ENCODE data around the gene GMDS. TPM values are rescaled to one million over a fixed set of nuclear protein-coding genes. Genes with fewer than 3 reads are reported as not detected.

Gene GMDS
- total and polyA plus RNA-seq, 2 experiments from 2014 or later: 30.1 to 36.5 TPM

GRCh38 chr6:1778686-1779235, 466.6 kb downstream of the GMDS start:
- no peaks in the 10 kb centered on the region for H3K9me3 Mint-ChIP-seq
- Histone ChIP-seq H3K4me3 (no peak overlapping the region), H3K79me2 (replicated peaks; ENCODE audit: insufficient read depth) (no peaks in the 10 kb centered on the region), H3K36me3 (ENCODE audit: insufficient read depth) (no peaks in the 10 kb centered on the region), H4K20me1 (replicated peaks; ENCODE audit: insufficient read depth) (no peaks in the 10 kb centered on the region; the same call in 1 of the 2 replicates), H3K27me3 (ENCODE audit: insufficient read depth) (no peaks in the 10 kb centered on the region), H3K27ac (ENCODE audit: low read depth) (no peak overlapping the region), H2AFZ (no peak overlapping the region), H3K9me2 (ENCODE audit: insufficient read depth) (no peaks in the 10 kb centered on the region), H3K4me2 (no peak overlapping the region), H3F3A (replicated peaks; ENCODE audit: low read depth) (no peaks in the 10 kb centered on the region), H3K4me1 (ENCODE audit: insufficient read depth) (peaks cover 4% of the 10 kb centered on the region; the same call in 1 of the 2 replicates)
- TF ChIP-seq STAT1 (IDR thresholded peaks at IDR 0.05; ENCODE audit: unreplicated experiment) (no peak), ETS1 (IDR thresholded peaks at IDR 0.05) (no peak), ZNF114 (CRISPR knock-in tag; IDR thresholded peaks at IDR 0.05) (no peak), CREB1 (CRISPR knock-in tag; IDR thresholded peaks at IDR 0.05; ENCODE audit: low read depth) (no peak), ZNF331 (CRISPR knock-in tag; IDR thresholded peaks at IDR 0.05; ENCODE audit: low read depth) (no peak), CTCF (conservative IDR thresholded peaks at IDR 0.05; ENCODE audit: low read depth in 2 of 2) (no peak), REST (IDR thresholded peaks at IDR 0.05; ENCODE audit: unreplicated experiment) (no peak), EZH2 (IDR thresholded peaks at IDR 0.05; ENCODE audit: low read depth, unreplicated experiment) (no peak), NANOG (IDR thresholded peaks at IDR 0.05; ENCODE audit: borderline replicate concordance) (no peak)
- H3K36me3 Mint-ChIP-seq (ENCODE audit: low read depth): no peaks in the 10 kb centered on the region
- ATAC-seq: no peak
- H3K27ac Mint-ChIP-seq: no peak overlapping the region
- peaks cover 6% of the 10 kb centered on the region for H3K4me1 Mint-ChIP-seq
- peaks cover 3% of the 10 kb centered on the region for H3K27me3 Mint-ChIP-seq (ENCODE audit: insufficient read depth, low read depth, poor library complexity)
- DNase-seq (ENCODE audit: low spot score): no peak
- no peak overlapping the region for H3K4me3 Mint-ChIP-seq
